HG02981 (cell line): ENCODE measurements around the gene PPP1R15A.
"Not testable (repeated sequence)": the region's sequence is repeated elsewhere in the genome, so short reads cannot be mapped to it uniquely, and the experiment has no call there.

Experiments
- ATAC-seq: cut with Tn5 transposase; IDR thresholded peaks from one replicate; pipeline ENCODE4 v1.9.1; 2021; ENCODE audit warnings: mild to moderate bottlenecking, moderate library complexity; ENCODE audit not compliant: unreplicated experiment

PPP1R15A gene

GRCh38 chr19:48872182-48872883, at the start of gene PPP1R15A:
TSS of gene PPP1R15A (plus strand) at chr19:48872421. CDS start at chr19:48873234, 813 bp downstream.
- no peak for ATAC-seq

- no peak for ATAC-seq
Measured at GRCh38 chr19:48822514-48822913, 49.7 kb upstream of the PPP1R15A start.

- no peak for ATAC-seq
Measured at GRCh38 chr19:48826606-48827020, 45.6 kb upstream of the PPP1R15A start.

- no peak for ATAC-seq
Measured at GRCh38 chr19:48830088-48830487, 42.1 kb upstream of the PPP1R15A start.

GRCh38 chr19:48830965-48831364, 41.3 kb upstream of the PPP1R15A start:
- no peak for ATAC-seq

GRCh38 chr19:48833049-48833448, 39.2 kb upstream of the PPP1R15A start:
- no peak for ATAC-seq

- no peak for ATAC-seq
Measured at GRCh38 chr19:48833977-48834376, 38.2 kb upstream of the PPP1R15A start.

- ATAC-seq, result peak; percentile 71
Measured at GRCh38 chr19:48835734-48836088, 36.5 kb upstream of the PPP1R15A start.

GRCh38 chr19:48836089-48837017, 35.9 kb upstream of the PPP1R15A start, which contains the start of gene HSD17B14:
TSS of gene HSD17B14 (minus strand) at chr19:48836491. CDS start at chr19:48836411, 80 bp downstream.
- ATAC-seq, result no peak

DNA sequence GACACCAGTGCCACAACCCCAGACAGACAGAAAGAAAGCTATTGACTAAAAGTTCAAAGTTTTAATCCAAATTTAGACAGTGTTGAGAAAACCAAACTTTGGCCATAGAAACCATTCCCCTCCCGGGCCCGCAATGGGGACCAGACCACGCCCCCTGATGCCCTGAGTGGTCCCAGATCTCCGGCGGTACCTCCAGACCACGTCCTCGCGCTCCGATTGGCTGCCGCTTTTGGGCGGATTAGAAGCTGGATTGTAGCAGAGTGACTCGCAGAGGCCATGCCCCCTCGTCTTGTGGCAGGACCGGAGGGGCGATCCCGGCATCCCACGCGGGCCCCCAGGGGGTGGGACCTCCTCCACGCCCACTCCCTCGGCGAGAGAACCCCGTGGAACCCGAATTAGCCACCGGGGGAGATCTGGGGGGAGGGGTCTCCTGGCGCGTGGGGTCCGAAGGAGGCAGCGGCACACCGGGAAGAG, 35.1 kb upstream of the PPP1R15A start:
- ATAC-seq, result no peak

- no peak for ATAC-seq
Measured at GRCh38 chr19:48837687-48838086, 34.5 kb upstream of the PPP1R15A start.

- ATAC-seq, result no peak
Measured at GRCh38 chr19:48841047-48841446, 31.2 kb upstream of the PPP1R15A start.

- ATAC-seq, result no peak
Measured at GRCh38 chr19:48841571-48841970, 30.6 kb upstream of the PPP1R15A start.

GRCh38 chr19:48842789-48843162, 29.4 kb upstream of the PPP1R15A start:
- ATAC-seq, result no peak

GRCh38 chr19:48844472-48844871, 27.7 kb upstream of the PPP1R15A start:
- ATAC-seq, result no peak

- no peak for ATAC-seq
Measured at GRCh38 chr19:48845384-48845783, 26.8 kb upstream of the PPP1R15A start.

DNA sequence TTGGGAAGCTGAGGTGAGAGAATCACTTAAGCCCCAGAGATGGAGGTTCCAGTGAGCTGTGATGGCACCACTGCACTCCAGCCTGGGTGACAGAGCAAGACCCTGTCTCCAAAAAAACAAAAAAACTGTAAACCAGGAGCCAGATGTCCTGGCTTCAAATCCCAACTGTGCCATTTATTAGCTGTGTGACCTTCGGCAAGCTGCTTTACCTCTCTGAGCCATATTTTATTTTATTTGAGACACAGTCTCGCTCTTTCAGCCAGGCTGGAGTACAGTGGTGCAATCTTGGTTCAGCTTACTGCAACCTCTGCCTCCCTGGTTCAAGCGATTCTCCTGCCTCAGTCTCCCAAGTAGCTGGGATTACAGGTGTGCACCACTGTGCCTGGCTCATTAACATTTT, 25.6 kb upstream of the PPP1R15A start:
- ATAC-seq, result not testable (repeated sequence)

- no peak for ATAC-seq
Measured at GRCh38 chr19:48852292-48852691, 19.9 kb upstream of the PPP1R15A start.

- no peak for ATAC-seq
Measured at GRCh38 chr19:48853483-48853882, 18.7 kb upstream of the PPP1R15A start.

DNA sequence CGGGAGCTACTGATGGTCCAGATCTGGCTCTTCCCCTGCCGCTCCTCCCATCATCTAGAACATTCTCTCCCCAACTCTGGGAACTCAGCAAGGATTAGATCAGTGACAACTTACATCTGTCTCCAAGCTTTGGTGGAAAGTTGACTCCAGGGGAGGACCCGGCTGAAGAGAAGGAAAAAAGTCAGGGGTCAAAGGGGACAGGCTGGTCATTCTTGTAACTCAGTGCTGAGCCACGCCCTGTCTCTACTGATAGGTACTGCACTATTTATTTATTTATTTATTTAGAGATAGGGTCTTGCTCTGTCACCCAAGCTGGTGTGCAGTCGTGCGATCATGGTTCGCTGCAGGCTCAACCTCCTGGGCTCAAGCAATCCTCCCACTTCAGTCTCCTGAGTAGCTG, 18.1 kb upstream of the PPP1R15A start:
- no peak for ATAC-seq

GRCh38 chr19:48856921-48857320, 15.3 kb upstream of the PPP1R15A start:
- no peak for ATAC-seq
